ENCODE measurements around the gene MYH7B.

Gene MYH7B

DNA sequence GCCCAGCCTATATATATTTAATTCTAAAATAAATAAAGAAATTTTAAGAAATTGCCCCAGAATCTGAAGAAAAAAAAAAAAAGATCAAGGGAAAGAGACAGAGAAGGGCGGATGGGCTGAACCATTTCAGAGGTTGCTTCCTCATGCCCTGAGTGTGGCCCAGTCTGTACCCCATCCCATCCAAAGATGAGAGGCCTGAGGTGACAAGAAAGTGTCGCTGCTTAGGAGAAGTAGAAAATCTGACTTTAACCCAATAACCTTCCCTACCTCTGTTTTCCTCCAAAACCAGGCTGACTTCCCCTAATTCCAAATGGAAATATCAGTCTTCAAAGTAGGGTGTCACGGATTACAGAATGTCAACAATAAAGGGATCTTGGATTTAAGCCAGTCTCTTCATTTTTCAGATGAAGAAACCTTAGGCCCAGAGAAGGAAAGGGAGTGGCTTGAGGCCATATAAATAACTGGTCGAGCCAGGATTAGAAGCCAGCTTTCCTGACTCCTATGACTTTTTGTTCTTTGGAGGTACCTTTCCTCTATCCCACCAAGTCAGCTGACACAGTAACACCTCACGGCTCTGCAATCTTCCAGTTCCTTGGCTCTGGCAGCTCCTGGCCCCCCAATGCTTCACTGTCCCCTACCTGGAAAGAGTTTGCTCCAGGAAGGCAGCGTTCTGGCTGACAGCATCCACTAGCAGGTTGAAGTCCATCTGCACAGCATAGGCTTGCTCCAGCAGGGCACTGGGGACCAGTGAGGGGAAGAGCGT, 10.2 kb upstream of the MYH7B start:
- no peak for DNase-seq

DNA sequence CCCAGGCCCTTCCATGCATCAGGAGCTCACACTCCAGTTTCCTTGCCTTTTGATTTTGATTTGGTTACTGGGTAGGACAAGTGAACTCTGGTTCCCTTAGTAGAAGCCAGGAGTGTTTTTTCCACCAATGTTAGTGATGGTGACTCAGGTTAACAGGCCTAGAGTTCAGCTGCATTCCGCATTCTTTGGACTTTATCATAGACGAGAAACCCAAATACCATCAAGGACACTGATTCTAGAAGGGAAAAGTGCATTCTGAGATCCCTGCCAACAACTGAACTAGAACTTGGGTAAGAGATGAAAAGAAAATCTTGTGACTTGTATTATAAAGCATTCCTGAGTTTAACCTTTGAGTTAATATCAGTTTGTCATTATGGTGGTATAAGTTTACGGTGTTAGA, 9.0 kb upstream of the MYH7B start:
- DNase-seq = no peak

- no peak for DNase-seq
Measured at GRCh38 chr20:34947336-34947735, 8.3 kb upstream of the MYH7B start.

DNA sequence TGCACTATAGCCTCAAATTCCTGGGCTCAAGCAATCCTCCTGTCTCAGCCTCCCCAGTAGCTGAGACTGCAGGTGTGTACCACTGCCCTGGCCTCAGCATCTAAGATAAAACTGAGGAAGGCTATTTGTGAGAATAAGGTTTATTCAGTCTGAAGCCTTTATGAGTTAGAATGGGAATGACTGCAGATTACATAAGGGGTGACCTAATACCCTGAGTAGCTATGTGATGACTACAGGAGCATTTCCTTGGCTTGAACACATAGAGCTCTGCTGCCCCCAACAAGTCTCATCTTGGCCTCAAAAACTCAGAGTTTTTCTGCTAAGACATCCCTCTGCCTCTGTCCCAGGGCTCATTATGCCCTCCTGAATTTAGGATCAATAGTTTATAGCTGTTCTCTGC, 7.6 kb upstream of the MYH7B start:
- DNase-seq = peak; percentile 72

GRCh38 chr20:34949120-34949519, 6.5 kb upstream of the MYH7B start:
- DNase-seq = no peak

DNA sequence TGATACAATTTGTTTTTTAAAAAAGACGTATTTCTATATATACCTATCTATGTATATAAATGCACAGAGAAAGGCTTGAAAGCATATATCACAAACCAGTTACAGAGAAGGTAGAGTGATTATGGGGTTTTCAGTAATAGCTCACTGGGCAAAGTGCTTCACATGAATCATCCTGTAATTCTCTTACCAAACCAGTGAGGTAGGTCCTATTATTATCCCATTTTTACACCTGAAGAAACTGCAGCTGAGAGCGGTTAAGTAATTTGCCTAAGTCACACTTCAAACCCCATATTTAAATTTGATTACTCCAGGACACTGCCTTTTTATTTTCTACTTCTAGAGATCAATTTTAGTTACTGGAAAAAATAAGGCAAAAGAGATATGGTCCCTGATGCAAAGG, 4.4 kb upstream of the MYH7B start:
- DNase-seq = no peak

GRCh38 chr20:34951652-34952051, 4.0 kb upstream of the MYH7B start:
- no peak for DNase-seq

DNA sequence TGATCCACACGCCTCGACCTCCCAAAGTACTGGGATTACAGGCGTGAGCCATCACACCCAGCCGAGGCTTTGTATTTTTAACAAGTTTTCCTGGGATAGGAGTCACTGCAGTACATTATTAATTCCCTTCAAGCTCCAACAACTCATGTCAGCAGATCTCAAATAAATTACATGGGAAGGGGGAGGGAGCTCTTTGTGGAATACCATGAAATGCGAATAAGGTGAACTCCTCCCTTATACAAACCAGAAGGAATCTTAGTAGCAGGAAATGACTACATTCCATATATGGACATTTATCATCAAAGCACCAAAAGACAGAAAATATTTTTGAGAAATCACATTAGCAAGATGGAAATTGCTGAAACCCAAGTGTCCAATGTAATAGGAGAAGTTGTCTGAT, 3.0 kb upstream of the MYH7B start:
- peak; percentile 78 for DNase-seq

DNA sequence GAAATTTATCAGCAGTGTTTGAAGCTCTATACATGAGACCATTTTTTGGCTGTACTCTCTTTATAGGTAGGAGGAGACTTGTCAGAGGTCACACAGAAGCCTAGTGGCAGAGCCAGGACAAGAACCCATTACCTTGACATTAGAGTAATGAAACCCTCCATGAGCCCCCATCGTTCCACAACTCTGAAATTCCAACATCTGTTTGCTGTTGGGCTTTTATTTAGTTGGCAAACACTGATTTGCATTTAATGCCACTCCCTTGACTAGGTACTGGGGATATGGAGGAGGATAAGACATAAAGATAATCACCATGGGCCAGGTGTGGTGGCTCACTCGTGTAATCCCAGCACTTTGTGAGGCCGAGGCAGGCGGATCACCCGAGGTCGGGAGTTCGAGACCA, 1.7 kb upstream of the MYH7B start:
- DNase-seq = no peak

- peak; percentile 45 for DNase-seq
Measured at GRCh38 chr20:34954904-34955230, 801 bp upstream of the MYH7B start.

DNA sequence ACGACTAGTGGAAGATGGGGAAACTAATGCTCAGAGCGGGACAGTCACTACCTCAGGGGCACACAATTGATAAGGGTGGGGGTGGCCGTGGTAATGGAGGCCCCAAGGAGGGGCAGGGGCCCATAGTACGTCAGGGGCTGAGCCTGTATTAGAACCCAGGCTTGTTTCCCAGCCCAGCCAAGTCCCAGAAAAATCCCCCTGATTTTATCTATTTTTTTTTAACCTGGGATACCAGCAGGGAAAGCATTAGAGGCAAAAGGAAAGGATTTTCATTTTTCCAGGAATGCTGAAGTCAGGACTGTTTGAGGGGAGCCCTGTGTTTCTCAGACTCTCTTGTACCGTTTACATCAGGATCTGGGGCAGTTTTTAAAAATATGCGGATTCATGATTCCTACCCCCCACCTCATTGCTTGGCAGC, 382 bp downstream of the MYH7B start:
- no peak for DNase-seq

DNA sequence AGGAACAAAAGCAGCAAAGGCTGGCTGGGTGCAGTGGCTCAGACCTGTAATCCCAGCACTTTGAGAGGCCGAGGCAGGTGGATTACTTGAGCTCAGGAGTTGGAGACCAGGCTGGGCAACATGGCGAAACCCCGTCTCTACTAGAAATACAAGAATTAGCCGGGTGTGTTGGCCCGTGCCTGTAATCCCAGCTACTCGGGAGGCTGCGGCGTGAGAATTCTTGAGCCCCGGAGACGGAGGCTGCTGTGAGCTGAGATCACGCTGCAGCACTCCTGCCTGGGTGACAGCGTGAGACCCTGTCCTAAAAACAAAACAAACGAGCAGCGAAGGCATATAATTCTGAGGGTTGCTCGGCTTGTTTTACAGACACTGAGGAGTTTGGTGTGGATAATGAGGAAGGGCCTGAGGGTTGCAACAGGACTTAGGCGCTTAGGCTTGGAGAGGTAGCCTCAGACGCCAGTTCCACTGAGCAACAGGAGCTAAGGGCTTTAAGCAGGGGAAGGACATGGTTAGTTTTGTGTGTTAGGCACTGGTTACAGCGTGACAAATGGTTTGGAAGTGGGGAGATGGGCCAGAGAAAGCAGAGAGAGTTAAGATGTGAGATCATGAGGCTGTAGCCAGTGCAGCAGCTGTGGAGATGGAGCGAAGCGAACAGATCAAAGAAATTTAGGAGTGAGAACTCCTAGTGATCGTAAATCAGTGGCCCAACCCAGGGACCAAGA, 1.2 kb downstream of the MYH7B start:
- DNase-seq = no peak

DNA sequence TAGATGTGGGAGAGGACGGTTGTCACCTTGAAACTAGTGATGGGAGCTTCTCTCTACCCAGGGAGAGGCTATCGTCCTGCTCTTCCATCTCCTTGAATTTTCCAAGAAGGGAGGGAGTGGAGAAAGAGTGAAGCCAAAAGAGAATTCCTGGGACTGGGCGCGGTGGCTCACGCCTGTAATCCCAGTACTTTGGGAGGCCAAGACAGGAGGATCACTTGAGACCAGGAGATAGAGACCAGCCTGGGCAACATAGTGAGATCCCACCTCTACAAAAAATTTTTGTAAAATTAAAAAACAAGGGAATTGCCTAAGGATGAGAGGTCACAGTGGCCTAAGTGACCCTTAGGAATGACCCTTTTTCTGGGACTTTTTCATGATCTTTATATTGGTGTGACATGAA, 8.8 kb downstream of the MYH7B start:
- DNase-seq = no peak

DNA sequence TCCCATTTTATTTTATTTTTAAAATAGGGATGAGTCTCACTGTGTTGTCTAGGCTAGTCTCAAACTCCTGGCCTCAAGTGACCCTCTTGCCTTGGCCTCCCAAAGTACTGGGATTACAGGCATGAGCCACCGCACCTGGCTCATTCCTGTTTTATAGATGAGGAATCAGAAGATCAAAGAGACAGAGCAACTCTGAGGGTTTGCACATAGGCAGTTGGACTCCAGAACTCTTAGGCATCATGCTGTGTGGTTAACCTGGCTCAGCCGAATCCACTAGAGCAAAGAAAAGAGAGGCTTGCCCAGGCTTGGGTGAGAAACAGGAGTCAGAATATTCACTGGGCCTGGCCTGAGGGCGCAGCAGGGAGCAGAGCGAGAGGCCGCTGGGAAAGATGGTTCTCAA, 9.4 kb downstream of the MYH7B start:
- no peak for DNase-seq

- no peak for DNase-seq
Measured at GRCh38 chr20:34967421-34967820, 11.8 kb downstream of the MYH7B start.

DNA sequence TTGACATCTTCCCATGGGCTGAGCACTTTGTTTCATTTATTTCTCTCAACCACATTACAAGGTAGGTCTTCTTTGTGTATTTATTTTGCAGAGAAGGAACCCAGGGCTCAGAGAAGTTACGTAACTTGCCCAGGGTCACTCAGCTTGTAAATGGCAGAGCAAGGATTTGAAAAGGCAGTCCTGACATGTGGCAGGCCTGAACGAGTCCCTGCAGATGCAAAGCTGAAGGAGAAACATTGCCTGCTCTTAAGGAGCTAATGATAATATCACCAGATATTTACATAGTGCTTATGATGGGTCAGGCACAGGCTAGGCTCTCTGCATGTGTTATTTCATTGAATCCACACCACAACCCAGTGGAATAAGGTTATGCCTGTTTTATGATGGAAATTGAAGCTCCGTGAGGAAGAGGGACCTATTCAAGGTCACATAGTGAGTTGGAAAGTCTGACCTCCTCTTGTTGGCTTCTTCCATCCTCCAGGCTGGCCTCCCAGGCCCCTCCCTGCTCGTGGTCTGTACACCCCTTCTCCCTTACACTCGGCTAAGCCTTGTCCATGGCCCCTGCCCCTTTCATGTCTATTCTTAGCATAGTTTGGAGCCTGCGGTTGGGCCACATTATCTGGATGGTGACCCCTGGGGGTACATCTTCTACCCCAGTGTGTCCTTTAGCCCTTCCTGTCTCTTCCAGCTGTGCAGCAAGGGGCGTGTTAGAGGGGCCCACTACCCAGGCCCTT, 12.5 kb downstream of the MYH7B start:
- DNase-seq = no peak

DNA sequence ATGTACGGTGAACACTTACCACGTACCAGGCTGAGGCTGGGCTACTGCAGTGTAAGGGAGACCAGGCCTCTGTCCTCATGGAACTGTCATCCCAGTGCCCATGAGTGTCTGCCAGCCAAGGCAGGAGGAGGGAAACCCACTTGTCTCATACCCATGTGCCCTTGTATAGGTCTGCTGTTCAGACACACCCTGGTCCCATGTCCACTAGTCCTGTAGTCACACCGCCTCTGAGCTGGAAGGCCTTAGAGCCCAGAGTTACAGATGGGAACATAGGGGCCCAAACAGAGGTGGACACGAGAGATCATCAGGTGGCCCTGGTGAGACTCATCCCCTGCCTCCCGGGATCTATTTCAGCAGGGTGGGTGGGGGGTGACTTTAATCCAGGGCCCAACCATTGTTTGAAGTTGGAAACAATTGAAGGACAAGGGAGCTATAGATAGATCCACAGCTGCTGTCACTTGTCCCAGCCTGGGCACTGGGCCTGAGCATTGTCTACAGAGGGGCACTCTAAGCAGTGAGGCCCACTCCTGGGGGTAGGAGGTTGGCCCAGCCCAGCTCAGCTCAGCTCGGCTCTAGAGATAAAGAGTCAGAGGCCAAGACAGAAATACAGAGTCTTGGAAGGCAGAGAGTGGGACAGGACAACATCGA, 14.6 kb downstream of the MYH7B start:
- DNase-seq = no peak

GRCh38 chr20:34970846-34971560, 15.3 kb downstream of the MYH7B start:
- no peak for DNase-seq

DNA sequence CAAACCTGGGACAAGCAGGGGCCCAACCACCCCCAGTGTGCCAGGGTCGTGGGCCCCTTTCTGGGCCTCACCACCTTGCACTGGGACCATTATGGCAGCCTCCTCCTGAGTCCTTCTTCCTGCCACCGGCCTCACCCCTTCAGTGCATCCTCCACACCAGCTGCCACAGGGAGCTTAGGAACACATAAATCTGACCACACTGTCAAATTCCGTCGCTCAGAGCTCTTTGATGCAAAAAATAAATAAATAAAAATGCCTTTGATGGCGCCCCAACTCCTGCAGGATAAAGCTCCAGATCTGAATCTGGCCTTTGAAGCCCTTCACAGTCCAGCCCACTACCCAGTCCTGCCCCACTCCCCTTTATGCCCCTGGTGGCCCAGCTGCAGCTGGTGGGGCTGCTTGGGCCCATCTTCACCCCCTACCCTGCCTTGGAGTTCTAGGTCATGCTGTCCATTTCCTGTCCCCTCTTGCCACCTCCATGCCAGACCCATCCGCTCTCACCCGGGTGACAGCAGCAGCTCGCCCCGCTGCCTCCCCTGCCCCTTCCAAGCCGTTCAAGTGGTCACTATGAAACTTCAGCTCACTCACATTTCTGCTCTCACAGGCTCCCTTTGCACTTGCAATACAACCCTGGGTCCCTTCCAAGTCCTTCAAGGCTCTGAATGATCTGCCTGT, 16.0 kb downstream of the MYH7B start:
- DNase-seq = no peak

- DNase-seq = no peak
Measured at GRCh38 chr20:34974246-34974645, 18.6 kb downstream of the MYH7B start.

GRCh38 chr20:34976286-34976685, 20.6 kb downstream of the MYH7B start:
- DNase-seq = no peak

DNA sequence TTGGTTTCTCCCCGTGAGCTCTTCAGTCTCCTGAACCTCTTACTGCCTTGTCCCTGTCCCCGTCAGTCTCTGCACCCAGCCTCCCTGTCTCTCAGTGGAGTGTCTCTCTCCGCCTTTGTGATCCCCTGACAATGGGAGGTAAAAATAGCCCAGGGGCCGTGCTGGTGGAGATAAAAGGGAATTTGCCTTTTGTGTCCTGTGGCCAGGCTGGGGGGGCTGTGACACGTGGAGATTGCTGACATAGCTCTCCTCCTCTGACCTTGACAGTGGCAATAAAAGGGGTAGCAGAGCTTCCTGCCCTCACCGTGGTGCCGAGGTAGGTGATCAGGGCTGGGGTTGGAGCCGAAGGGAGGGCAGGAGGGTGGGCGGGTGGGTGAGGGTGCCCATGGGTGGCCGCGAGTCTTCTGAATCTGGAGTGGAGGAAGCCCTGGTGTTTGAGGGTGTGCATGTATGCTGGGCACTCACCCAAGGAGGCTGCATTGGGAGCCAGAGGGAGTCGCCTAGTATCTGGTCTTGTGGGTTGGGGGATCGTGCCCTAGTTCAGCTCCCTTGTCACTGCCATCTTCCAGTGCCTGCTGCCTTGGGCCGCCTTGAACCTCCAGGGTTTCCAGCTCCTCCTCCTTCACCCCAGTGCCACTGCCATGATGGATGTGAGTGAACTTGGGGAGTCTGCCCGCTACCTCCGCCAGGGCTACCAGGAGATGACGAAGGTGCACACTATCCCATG, 21.9 kb downstream of the MYH7B start:
- DNase-seq = no peak
